ENCODE results near the gene EFHC1.

Gene EFHC1

GRCh38 chr6:52516269-52516668 lies 96.1 kb downstream of the EFHC1 start:
- no peak overlapping the region for H3K9ac ChIP-seq
- H3K9me3 ChIP-seq (replicated peaks in 1 of 11): no peaks in the 10 kb centered on the region
- H3K27ac ChIP-seq: no peak overlapping the region
- no peak overlapping the region for H3K4me3 ChIP-seq
- H3K4me2 ChIP-seq: no peak overlapping the region; a peak in 1 of 22 replicates
- peaks cover 62 to 100% (median 87%) of the 10 kb centered on the region in 11 experiments for H3K36me3 ChIP-seq
- H3K27me3 ChIP-seq: no peaks in the 10 kb centered on the region
- H3K4me1 ChIP-seq: peaks cover 32 to 87% (median 55%) of the 10 kb centered on the region in 10 experiments
- TF ChIP-seq Cebpa-rat (IDR thresholded peaks at IDR 0.05): no peak
- peaks cover 0 to 53% (median 0%) of the 10 kb centered on the region in 11 experiments; a peak in 5 of 22 replicates for H4K20me1 ChIP-seq

DNA sequence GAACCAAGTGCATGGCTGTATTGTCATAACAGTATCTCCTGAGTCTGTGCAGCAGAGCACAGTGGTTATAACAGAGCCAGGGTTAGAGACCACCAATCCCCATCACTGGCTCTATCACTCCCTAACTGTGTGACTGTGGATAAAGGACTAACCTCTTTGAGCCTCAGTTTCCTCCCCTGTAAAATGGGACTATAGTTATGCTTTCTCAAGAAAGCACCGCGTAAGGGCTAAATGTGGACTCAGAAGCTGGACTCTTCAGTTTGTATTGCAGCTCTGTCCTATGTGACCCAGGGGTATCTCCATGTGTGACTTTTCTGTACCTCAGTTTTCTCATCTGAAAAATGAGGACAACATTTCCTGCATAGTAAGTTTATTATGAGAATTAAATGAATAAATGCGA lies 96.8 kb downstream of the EFHC1 start:
- peaks cover 25 to 80% (median 49%) of the 10 kb centered on the region in 10 experiments for H3K4me1 ChIP-seq
- no peak for TF ChIP-seq Cebpa-rat (IDR thresholded peaks at IDR 0.05)
- H3K9me3 ChIP-seq (replicated peaks in 1 of 11): no peaks in the 10 kb centered on the region
- H3K4me3 ChIP-seq: no peak overlapping the region
- H4K20me1 ChIP-seq: peaks cover 0 to 58% (median 0%) of the 10 kb centered on the region in 11 experiments; a peak in 5 of 22 replicates
- no peak overlapping the region for H3K9ac ChIP-seq
- peaks cover 55 to 100% (median 81%) of the 10 kb centered on the region in 11 experiments for H3K36me3 ChIP-seq
- H3K4me2 ChIP-seq: peak overlapping the region in 1 of 11 experiments; percentile 71; a peak in 3 of 22 replicates
- H3K27ac ChIP-seq: no peak overlapping the region
- no peaks in the 10 kb centered on the region for H3K27me3 ChIP-seq

DNA sequence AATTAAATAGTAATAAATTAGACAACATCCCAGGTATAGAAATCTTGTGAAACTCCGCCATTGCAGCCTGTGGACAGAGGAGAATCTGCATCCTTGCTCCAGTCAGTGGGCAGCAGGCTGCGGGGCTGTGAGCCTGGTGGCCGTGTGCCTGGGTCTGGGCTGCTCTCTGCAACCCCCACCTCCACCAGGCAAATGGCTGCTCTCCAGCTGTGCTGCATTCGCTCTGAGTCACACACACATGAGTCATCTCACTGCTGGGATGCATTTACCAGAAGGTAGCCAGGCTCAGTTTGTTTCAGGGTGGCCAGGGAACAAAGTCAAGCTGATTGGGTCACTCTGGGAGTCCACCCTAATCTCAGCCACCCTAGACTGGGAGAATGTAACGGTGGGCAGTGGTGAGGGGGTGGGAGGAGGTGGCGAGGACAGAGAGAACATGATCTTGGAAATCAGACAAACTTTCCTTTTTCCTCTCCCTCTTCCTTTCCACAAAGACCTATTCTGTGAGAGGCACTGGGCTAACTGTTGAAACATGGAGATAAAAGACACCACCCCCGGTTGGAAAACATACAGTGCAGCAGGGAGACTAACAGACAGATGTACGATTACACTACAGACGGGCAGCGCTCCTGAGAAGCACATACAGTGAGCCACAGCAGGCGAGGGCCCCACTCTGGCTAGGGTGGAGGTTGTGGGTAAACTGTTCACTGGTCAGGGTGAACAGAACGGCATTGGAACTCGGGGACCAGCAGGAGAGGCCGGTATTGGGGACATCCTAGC lies 97.5 kb downstream of the EFHC1 start:
- peak overlapping the region; percentile 29 to 71 (median 47); a peak in 19 of 22 replicates for H3K27ac ChIP-seq
- H3K9ac ChIP-seq: peak overlapping the region in 5 of 11 experiments; percentile 4 to 50 (median 38); a peak in 5 of 22 replicates
- peak overlapping the region in 7 of 11 experiments; percentile 7 to 76 (median 48); a peak in 11 of 22 replicates for H3K4me2 ChIP-seq
- peaks cover 20 to 75% (median 48%) of the 10 kb centered on the region in 10 experiments for H3K4me1 ChIP-seq
- peaks cover 0 to 61% (median 0%) of the 10 kb centered on the region in 11 experiments; a peak in 6 of 22 replicates for H4K20me1 ChIP-seq
- TF ChIP-seq Cebpa-rat (IDR thresholded peaks at IDR 0.05): no peak
- no peaks in the 10 kb centered on the region for H3K27me3 ChIP-seq
- H3K36me3 ChIP-seq: peaks cover 54 to 100% (median 74%) of the 10 kb centered on the region in 11 experiments
- no peak overlapping the region for H3K4me3 ChIP-seq
- no peaks in the 10 kb centered on the region for H3K9me3 ChIP-seq (replicated peaks in 1 of 11)

DNA sequence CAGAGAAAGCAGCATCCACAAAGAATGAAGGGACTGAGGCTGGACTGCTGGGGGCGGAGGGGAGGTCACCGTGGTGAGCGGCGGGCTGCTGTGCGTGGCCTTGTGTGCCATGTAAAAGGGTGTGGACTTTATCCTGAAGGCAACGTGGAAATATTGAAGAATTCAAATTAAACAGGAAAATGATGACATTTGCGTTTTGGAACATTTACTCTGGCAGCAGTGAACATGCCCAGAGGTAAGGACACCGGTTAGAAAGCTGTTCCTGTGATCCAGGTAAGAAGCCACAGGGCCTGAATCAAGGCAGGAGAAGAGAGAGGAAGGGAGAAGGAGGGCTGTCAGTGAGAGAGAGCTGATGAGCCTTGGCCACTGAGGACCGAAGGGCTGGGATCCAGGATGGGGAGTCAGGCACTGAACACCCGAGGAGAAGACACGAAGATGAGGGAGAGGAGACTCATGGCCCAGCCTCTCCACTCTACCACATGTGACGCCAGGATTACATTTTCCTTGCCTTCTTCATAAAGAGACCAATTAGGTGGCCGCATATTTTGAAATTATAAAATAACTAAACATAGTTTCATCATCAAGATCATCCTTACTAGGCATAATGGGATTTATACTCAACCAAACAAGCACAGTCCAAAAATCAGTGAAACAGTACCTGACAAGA lies 98.3 kb downstream of the EFHC1 start:
- peaks cover 51 to 97% (median 71%) of the 10 kb centered on the region in 11 experiments for H3K36me3 ChIP-seq
- H3K4me2 ChIP-seq: peak overlapping the region in 6 of 11 experiments; percentile 7 to 76 (median 60); a peak in 10 of 22 replicates
- no peak overlapping the region for H3K4me3 ChIP-seq
- H3K27me3 ChIP-seq: no peaks in the 10 kb centered on the region
- TF ChIP-seq Cebpa-rat (IDR thresholded peaks at IDR 0.05): no peak
- H3K9ac ChIP-seq: peak overlapping the region in 5 of 11 experiments; percentile 4 to 50 (median 38); a peak in 5 of 22 replicates
- H3K9me3 ChIP-seq (replicated peaks in 1 of 11): no peaks in the 10 kb centered on the region
- peaks cover 20 to 75% (median 46%) of the 10 kb centered on the region in 10 experiments for H3K4me1 ChIP-seq
- peaks cover 0 to 63% (median 0%) of the 10 kb centered on the region in 11 experiments; a peak in 6 of 22 replicates for H4K20me1 ChIP-seq
- peak overlapping the region in 10 of 11 experiments; percentile 29 to 71 (median 50); a peak in 17 of 22 replicates for H3K27ac ChIP-seq

- no peak for TF ChIP-seq Cebpa-rat (IDR thresholded peaks at IDR 0.05)
- H3K4me2 ChIP-seq: no peak overlapping the region
- no peaks in the 10 kb centered on the region for H3K9me3 ChIP-seq (replicated peaks in 1 of 11)
- H3K9ac ChIP-seq: no peak overlapping the region
- no peaks in the 10 kb centered on the region for H3K27me3 ChIP-seq
- no peak overlapping the region for H3K4me3 ChIP-seq
- H4K20me1 ChIP-seq: peaks cover 0 to 74% (median 0%) of the 10 kb centered on the region in 11 experiments; a peak in 6 of 22 replicates
- peaks cover 39 to 94% (median 70%) of the 10 kb centered on the region in 11 experiments for H3K36me3 ChIP-seq
- H3K27ac ChIP-seq: no peak overlapping the region
- peaks cover 21 to 72% (median 34%) of the 10 kb centered on the region in 10 experiments for H3K4me1 ChIP-seq
Measured at GRCh38 chr6:52519618-52520017, 99.5 kb downstream of the EFHC1 start.

DNA sequence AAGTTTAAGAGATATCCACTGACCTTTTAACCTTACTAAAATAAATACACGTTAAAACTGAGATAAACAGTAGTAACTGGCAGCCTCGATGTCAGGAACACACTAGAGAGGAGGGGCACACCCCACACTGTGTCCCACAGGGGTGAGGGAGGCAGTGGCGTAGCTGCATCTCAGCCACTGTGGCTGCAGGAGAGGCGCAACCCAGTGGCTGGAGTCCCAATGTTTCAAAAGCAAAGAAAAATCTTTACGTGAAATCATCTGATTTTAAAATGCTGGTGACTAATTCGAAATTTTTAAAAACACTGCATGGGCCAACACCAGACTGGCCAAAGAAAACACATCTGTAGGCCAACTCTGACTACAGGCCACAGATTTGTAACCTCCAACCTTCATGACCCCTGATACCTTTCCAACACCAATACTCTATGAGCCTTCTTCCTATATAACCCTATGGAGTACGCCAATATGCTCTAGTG lies 102.0 kb downstream of the EFHC1 start:
- H3K27ac ChIP-seq: 0 out of 22 replicates have a peak overlapping the region, but pooled peaks of 2 of the 11 experiments have one; percentile 5 to 36
- no peaks in the 10 kb centered on the region for H3K27me3 ChIP-seq
- H3K4me2 ChIP-seq: peak overlapping the region in 5 of 11 experiments; percentile 10 to 52 (median 44); a peak in 5 of 22 replicates
- no peaks in the 10 kb centered on the region for H3K9me3 ChIP-seq (replicated peaks in 1 of 11)
- peaks cover 0 to 82% (median 6%) of the 10 kb centered on the region in 11 experiments; a peak in 7 of 22 replicates for H4K20me1 ChIP-seq
- no peak for TF ChIP-seq Cebpa-rat (IDR thresholded peaks at IDR 0.05)
- no peak overlapping the region for H3K9ac ChIP-seq
- peaks cover 15 to 90% (median 60%) of the 10 kb centered on the region in 11 experiments; a peak in 21 of 22 replicates for H3K36me3 ChIP-seq
- H3K4me1 ChIP-seq: peaks cover 14 to 46% (median 23%) of the 10 kb centered on the region in 10 experiments; a peak in 18 of 20 replicates
- no peak overlapping the region for H3K4me3 ChIP-seq

DNA sequence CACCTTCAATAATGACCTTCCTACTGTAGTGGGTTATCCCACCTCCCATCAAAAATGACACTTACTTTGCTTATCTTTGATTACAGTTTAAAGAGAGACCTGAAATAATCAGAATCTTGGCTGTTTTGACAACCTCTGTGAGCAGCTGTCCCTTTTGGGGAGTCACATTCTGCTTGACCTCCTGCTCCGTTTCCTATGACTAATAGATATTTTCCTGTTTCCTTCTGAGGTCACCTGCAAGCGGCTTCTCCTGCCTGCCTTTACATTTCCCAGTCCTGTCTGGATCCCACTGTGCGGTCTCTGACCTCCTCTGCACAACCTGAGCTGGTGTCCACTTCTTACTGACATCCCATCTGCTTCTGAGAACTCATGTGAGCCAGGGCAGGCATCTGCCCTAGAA lies 102.5 kb downstream of the EFHC1 start:
- Histone ChIP-seq H3K4me2 (peak overlapping the region in 7 of 11 experiments; percentile 10 to 55 (median 44); a peak in 11 of 22 replicates), H3K27me3 (no peaks in the 10 kb centered on the region), H3K4me3 (no peak overlapping the region), H4K20me1 (peaks cover 0 to 79% (median 6%) of the 10 kb centered on the region in 11 experiments; a peak in 8 of 22 replicates), H3K4me1 (peaks cover 14 to 42% (median 20%) of the 10 kb centered on the region in 10 experiments; a peak in 18 of 20 replicates), H3K27ac (peak overlapping the region in 2 of 11 experiments; percentile 5 to 36; a peak in 1 of 22 replicates), H3K9me3 (replicated peaks in 1 of 11) (no peaks in the 10 kb centered on the region), H3K9ac (no peak overlapping the region), H3K36me3 (peaks cover 18 to 87% (median 58%) of the 10 kb centered on the region in 11 experiments; a peak in 21 of 22 replicates)
- no peak for TF ChIP-seq Cebpa-rat (IDR thresholded peaks at IDR 0.05)

DNA sequence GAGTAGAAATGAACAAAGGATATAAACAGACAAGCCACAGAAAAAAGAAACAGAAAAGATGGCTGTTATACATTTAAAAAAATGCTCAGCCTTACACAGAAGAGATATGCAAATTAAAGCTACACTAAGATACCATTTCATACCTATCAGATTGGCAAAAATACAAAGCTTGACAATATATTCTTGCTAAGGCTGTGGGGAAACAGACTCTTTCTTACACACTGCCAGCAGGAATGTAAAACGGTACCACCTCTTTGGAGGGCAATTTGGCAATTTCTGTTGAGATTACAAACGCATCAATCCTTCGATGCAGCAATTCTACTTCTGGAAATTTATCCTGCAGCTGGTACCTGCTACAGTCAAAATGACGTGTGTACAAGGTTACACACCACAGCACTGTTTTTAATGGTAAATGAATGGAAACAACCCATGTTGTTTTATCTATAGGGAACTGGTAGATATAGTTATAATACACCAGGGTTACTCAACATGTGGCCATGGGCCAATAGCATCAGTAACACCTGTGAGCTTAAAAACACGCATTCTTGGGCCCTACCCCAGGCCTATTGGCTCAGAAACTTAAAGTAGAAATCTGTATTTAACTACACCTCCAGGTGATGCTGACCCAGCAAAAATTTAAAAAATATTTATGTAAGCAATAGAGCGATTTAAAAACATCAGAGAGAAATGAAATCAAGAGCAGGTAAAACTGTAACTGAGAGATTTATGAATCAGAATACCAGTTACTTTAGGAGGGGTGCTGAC lies 103.4 kb downstream of the EFHC1 start:
- H3K27me3 ChIP-seq: no peaks in the 10 kb centered on the region
- no peak overlapping the region for H3K4me3 ChIP-seq
- H3K36me3 ChIP-seq: peaks cover 25 to 87% (median 58%) of the 10 kb centered on the region in 11 experiments; a peak in 21 of 22 replicates
- peak overlapping the region in 2 of 11 experiments; percentile 4; a peak in 1 of 22 replicates for H3K4me2 ChIP-seq
- H3K4me1 ChIP-seq: peaks cover 8 to 33% (median 13%) of the 10 kb centered on the region in 10 experiments; a peak in 18 of 20 replicates
- no peaks in the 10 kb centered on the region for H3K9me3 ChIP-seq (replicated peaks in 1 of 11)
- H4K20me1 ChIP-seq: peaks cover 0 to 81% (median 6%) of the 10 kb centered on the region in 11 experiments; a peak in 8 of 22 replicates
- no peak overlapping the region for H3K9ac ChIP-seq
- H3K27ac ChIP-seq: no peak overlapping the region
- TF ChIP-seq Cebpa-rat (IDR thresholded peaks at IDR 0.05): no peak
